OCI-LY7 (cell line): Measurements from ENCODE around the gene CRTC1. TPM values are rescaled to one million over a fixed set of nuclear protein-coding genes. Genes with fewer than 3 reads are reported as not detected.

ENCODE experiments used
- BruUV-seq: library from RNA; stranded (reverse); fragments of 400-500 nt; replicated peaks from 2 replicates; lab custom pipeline; 2021; lab: Mats Ljungman, UMichigan
- CTCF ChIA-PET: fragments of 300-600 bp; sonication (Branson Sonifier 250); formaldehyde crosslinking; loops from one replicate; lab custom pipeline; 2022; ENCODE audit warnings: antibody characterized with exemption; ENCODE audit not compliant: unreplicated experiment; lab: Charles Lee
- POLR2A ChIA-PET: fragments of 300-600 bp; sonication (Branson Sonifier 250); formaldehyde crosslinking; loops from one replicate; lab custom pipeline; 2022; ENCODE audit warnings: antibody characterized with exemption; lab: Charles Lee
- DNase-seq: peaks from one replicate; pipeline ENCODE4 v3.0.0-alpha.2; 2015; ENCODE audit warnings: low spot score
- H2AFZ ChIP-seq: fragments of 200-600 bp; sonication (generic), shearing (Covaris generic); 2 replicates; pipeline ENCODE4 v1.6.1; 2014; ENCODE audit warnings: mild to moderate bottlenecking, antibody characterized with exemption, low read length, moderate library complexity
- H3K27ac ChIP-seq: fragments of 200-600 bp; sonication (generic); 2 replicates; pipeline ENCODE4 v1.5.1; 2014; ENCODE audit warnings: mixed run types, low read depth, mild to moderate bottlenecking, moderate library complexity, low read length, inconsistent platforms; ENCODE audit not compliant: poor library complexity, severe bottlenecking
- H3K36me3 ChIP-seq: fragments of 200-600 bp; sonication (generic); 2 replicates; pipeline ENCODE4 v1.6.1; 2014; ENCODE audit warnings: mild to moderate bottlenecking, antibody characterized with exemption, low read length, moderate library complexity, mixed read lengths; ENCODE audit not compliant: insufficient read depth
- H3K4me1 ChIP-seq: fragments of 200-600 bp; sonication (generic); 2 replicates; pipeline ENCODE4 v1.5.1; 2014; ENCODE audit warnings: mild to moderate bottlenecking, low read length; ENCODE audit not compliant: insufficient read depth, poor library complexity, severe bottlenecking
- H3K4me2 ChIP-seq: fragments of 200-600 bp; sonication (generic); 2 replicates; pipeline ENCODE4 v1.6.1; 2014; ENCODE audit warnings: mild to moderate bottlenecking, low read length
- H3K4me3 ChIP-seq: fragments of 200-600 bp; sonication (generic); 2 replicates; pipeline ENCODE4 v1.5.1; 2014; ENCODE audit warnings: mild to moderate bottlenecking, low read depth, low read length; ENCODE audit not compliant: poor library complexity, severe bottlenecking
- H3K79me2 ChIP-seq: fragments of 200-600 bp; sonication (generic); 2 replicates; pipeline ENCODE4 v1.6.1; 2016; ENCODE audit warnings: low read depth, mild to moderate bottlenecking, low read length, moderate library complexity, mixed read lengths; ENCODE audit not compliant: insufficient read depth
- H3K9me2 ChIP-seq: fragments of 200-600 bp; sonication (generic); 2 replicates; pipeline ENCODE4 v1.6.1; 2016; ENCODE audit warnings: mild to moderate bottlenecking, low read length, mixed read lengths; ENCODE audit not compliant: insufficient read depth
- H3K9me3 ChIP-seq: fragments of 200-600 bp; sonication (generic); 2 replicates; pipeline ENCODE4 v1.6.1; 2014; ENCODE audit warnings: mild to moderate bottlenecking, mixed run types, low read length, mixed read lengths
- H4K20me1 ChIP-seq: fragments of 200-600 bp; sonication (generic); 2 replicates; pipeline ENCODE4 v1.6.1; 2014; ENCODE audit warnings: mild to moderate bottlenecking, antibody characterized with exemption, low read length, moderate library complexity, mixed read lengths; ENCODE audit not compliant: insufficient read depth
- CTCF ChIP-seq: fragments of 200-600 bp; sonication (generic); conservative IDR thresholded peaks from 2 replicates; pipeline ENCODE4 v1.5.1; 2014; ENCODE audit warnings: mild to moderate bottlenecking, antibody characterized with exemption, low read length, moderate library complexity, mixed read lengths
- EZH2phosphoT487 ChIP-seq: fragments of 200-600 bp; sonication (generic); IDR thresholded peaks from 2 replicates; pipeline ENCODE4 v1.6.1; 2018; ENCODE audit warnings: low read depth, borderline replicate concordance, mild to moderate bottlenecking, mixed run types, antibody characterized with exemption, low read length, moderate library complexity, mixed read lengths
- intact Hi-C: fragments of 100-400 bp; cut with micrococcal nuclease; formaldehyde crosslinking; loops from one replicate; pipeline ENCODE4 v1.10.0; 2022; ENCODE audit not compliant: unreplicated experiment
- total RNA-seq, 2 experiments: library from RNA; depleted of rRNA in 1 of 2; stranded (reverse); fragments of >200 nt in 1 of 2; shearing (Covaris generic) in 1 of 2; gene quantifications; 2 replicates each; pipeline ENCODE4 v1.2.3, GENCODE V29; 2014 to 2022

CRTC1 gene
- total RNA-seq, 2 experiments from 2014 or later = 4.1 to 10.3 TPM

- TF ChIP-seq CTCF = no peak
- no peak for TF ChIP-seq EZH2phosphoT487
Observed at GRCh38 chr19:18795540-18795939, 112.1 kb downstream of the CRTC1 start.

DNA sequence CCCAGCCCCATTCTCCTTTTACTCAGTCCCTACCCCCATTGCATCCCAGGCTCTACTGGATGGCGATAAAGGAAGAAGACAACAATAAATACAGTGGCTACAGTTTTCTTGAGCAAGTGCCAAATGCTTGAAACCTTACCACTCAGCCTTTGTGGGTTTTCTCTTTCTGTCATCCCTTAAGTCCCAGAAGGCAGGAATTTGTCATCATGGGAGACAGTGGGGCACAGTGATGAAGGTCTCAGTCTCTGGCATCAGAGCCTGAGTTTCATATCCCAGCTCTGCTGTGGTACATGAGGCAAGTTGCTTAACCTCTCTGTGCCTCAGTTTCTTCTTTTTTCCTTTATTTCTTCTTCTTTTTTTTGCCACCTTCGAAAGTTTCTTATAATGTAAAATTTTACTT lies 112.8 kb downstream of the CRTC1 start:
- CTCF ChIA-PET = no interaction called here
- no peaks in the 10 kb centered on the region for H3K4me1 ChIP-seq
- no TSS peak for BruUV-seq
- POLR2A ChIA-PET = interaction anchor here (0.7 to 1.0 kb wide), 2 partner anchors 9 to 36 kb away, joined by 3 to 10 read pairs; partner anchors contain the start of gene UPF1
- TF ChIP-seq EZH2phosphoT487 (no peak), CTCF (no peak)
- intact Hi-C loops = no loop called here
- H3K9me2 ChIP-seq = no peaks in the 10 kb centered on the region
- no peaks in the 10 kb centered on the region for H4K20me1 ChIP-seq
- no peak overlapping the region for H3K4me3 ChIP-seq
- H3K4me2 ChIP-seq = no peak overlapping the region
- no peaks in the 10 kb centered on the region for H3K79me2 ChIP-seq
- H3K27ac ChIP-seq = no peak overlapping the region
- DNase-seq = no peak
- no peak overlapping the region for H2AFZ ChIP-seq
- no peaks in the 10 kb centered on the region for H3K9me3 ChIP-seq
- no peaks in the 10 kb centered on the region for H3K36me3 ChIP-seq

More at GRCh38 chr19:18795540-18795939, 112.1 kb downstream of the CRTC1 start:
- no peaks in the 10 kb centered on the region for H3K9me2 ChIP-seq
- no peaks in the 10 kb centered on the region for H3K79me2 ChIP-seq
- H3K36me3 ChIP-seq = no peaks in the 10 kb centered on the region
- ChIA-PET CTCF (interaction anchor here (0.6 kb wide), 1 partner anchor 520 kb away, joined by 6 read pairs; no protein-coding TSS in a partner anchor), POLR2A (interaction anchor here (0.7 kb wide), 1 partner anchor 9 kb away, joined by 10 read pairs; no protein-coding TSS in a partner anchor)
- no peak overlapping the region for H2AFZ ChIP-seq
- H3K4me1 ChIP-seq = no peaks in the 10 kb centered on the region
- no peaks in the 10 kb centered on the region for H4K20me1 ChIP-seq
- no peak overlapping the region for H3K4me2 ChIP-seq
- DNase-seq = no peak
- H3K4me3 ChIP-seq = no peak overlapping the region
- no TSS peak for BruUV-seq
- H3K27ac ChIP-seq = no peak overlapping the region
- H3K9me3 ChIP-seq = no peaks in the 10 kb centered on the region
- intact Hi-C loops = no loop called here
